ENCODE data around the gene OOEP.
"Not testable (repeated sequence)": the region's sequence is repeated elsewhere in the genome, so short reads cannot be mapped to it uniquely, and the experiment has no call there.

OOEP gene

GRCh38 chr6:73393278-73393677 lies 23.6 kb upstream of the OOEP start:
- Histone ChIP-seq H3K4me2 (ENCODE audit: low read length) (no peak overlapping the region), H3K4me1 (ENCODE audit: control insufficient read depth, low read length) (peaks cover 6% of the 10 kb centered on the region), H3K36me3 (ENCODE audit: control insufficient read depth, low read length) (no peaks in the 10 kb centered on the region), H3K9me2 (replicated peaks; ENCODE audit: control insufficient read depth, low read length) (no peaks in the 10 kb centered on the region), H3K9me3 (ENCODE audit: control insufficient read depth, insufficient read depth, low read length) (no peaks in the 10 kb centered on the region), H3K79me2 (ENCODE audit: control insufficient read depth, low read length) (no peaks in the 10 kb centered on the region), H3K27ac (ENCODE audit: low read depth, low read length) (no peak overlapping the region), H3K4me3 (ENCODE audit: low read length) (no peak overlapping the region), H3F3A (ENCODE audit: control insufficient read depth, insufficient read depth) (no peaks in the 10 kb centered on the region), H3K27me3 (ENCODE audit: control insufficient read depth, low read length) (peaks cover 13% of the 10 kb centered on the region), H4K20me1 (ENCODE audit: control insufficient read depth, insufficient read depth, low read depth, low read length) (no peaks in the 10 kb centered on the region)
- TF ChIP-seq, protein P1, sequence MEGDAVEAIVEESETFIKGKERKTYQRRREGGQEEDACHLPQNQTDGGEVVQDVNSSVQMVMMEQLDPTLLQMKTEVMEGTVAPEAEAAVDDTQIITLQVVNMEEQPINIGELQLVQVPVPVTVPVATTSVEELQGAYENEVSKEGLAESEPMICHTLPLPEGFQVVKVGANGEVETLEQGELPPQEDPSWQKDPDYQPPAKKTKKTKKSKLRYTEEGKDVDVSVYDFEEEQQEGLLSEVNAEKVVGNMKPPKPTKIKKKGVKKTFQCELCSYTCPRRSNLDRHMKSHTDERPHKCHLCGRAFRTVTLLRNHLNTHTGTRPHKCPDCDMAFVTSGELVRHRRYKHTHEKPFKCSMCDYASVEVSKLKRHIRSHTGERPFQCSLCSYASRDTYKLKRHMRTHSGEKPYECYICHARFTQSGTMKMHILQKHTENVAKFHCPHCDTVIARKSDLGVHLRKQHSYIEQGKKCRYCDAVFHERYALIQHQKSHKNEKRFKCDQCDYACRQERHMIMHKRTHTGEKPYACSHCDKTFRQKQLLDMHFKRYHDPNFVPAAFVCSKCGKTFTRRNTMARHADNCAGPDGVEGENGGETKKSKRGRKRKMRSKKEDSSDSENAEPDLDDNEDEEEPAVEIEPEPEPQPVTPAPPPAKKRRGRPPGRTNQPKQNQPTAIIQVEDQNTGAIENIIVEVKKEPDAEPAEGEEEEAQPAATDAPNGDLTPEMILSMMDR (IDR thresholded peaks at IDR 0.05; ENCODE audit: low read depth, low read length, poor library complexity, severe bottlenecking): no peak
- no peak for TF ChIP-seq EZH2phosphoT487 (IDR thresholded peaks at IDR 0.05; ENCODE audit: borderline replicate concordance, low read length)

DNA sequence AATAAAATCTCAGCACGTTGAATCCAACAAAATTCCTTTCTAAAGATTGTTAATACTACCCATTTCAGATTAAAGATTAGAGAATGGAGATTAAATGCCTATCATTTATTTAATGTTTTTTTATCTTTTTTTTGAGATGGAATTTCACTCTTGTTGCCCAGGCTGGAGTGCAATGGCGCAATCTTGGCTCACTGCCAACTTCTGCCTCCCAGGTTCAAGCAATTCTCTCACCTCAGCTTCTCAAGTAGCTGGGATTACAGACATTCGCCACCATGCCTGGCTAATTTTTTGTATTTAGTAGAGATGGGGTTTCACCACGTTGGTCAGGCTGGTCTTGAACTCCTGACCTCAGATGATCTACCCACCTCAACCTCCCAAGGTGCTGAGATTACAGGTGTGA lies 22.5 kb upstream of the OOEP start:
- not testable (repeated sequence) for H3F3A ChIP-seq (ENCODE audit: control insufficient read depth, insufficient read depth); H3K9me2 ChIP-seq (replicated peaks; ENCODE audit: control insufficient read depth, low read length); H3K4me2 ChIP-seq (ENCODE audit: low read length); H3K79me2 ChIP-seq (ENCODE audit: control insufficient read depth, low read length); H3K4me3 ChIP-seq (ENCODE audit: low read length); H3K9me3 ChIP-seq (ENCODE audit: control insufficient read depth, insufficient read depth, low read length); H4K20me1 ChIP-seq (ENCODE audit: control insufficient read depth, insufficient read depth, low read depth, low read length); H3K4me1 ChIP-seq (ENCODE audit: control insufficient read depth, low read length); H3K27ac ChIP-seq (ENCODE audit: low read depth, low read length); H3K36me3 ChIP-seq (ENCODE audit: control insufficient read depth, low read length)
- peaks cover 13% of the 10 kb centered on the region for H3K27me3 ChIP-seq (ENCODE audit: control insufficient read depth, low read length)

GRCh38 chr6:73391675-73392074 lies 22.0 kb upstream of the OOEP start:
- H3F3A ChIP-seq (ENCODE audit: control insufficient read depth, insufficient read depth): no peaks in the 10 kb centered on the region
- H3K4me1 ChIP-seq (ENCODE audit: control insufficient read depth, low read length): peaks cover 6% of the 10 kb centered on the region
- H3K36me3 ChIP-seq (ENCODE audit: control insufficient read depth, low read length): no peaks in the 10 kb centered on the region
- no peaks in the 10 kb centered on the region for H3K9me3 ChIP-seq (ENCODE audit: control insufficient read depth, insufficient read depth, low read length)
- H3K27me3 ChIP-seq (ENCODE audit: control insufficient read depth, low read length): peaks cover 13% of the 10 kb centered on the region
- H3K4me3 ChIP-seq (ENCODE audit: low read length): no peak overlapping the region
- no peaks in the 10 kb centered on the region for H4K20me1 ChIP-seq (ENCODE audit: control insufficient read depth, insufficient read depth, low read depth, low read length)
- no peak overlapping the region for H3K27ac ChIP-seq (ENCODE audit: low read depth, low read length)
- no peaks in the 10 kb centered on the region for H3K79me2 ChIP-seq (ENCODE audit: control insufficient read depth, low read length)
- no peaks in the 10 kb centered on the region for H3K9me2 ChIP-seq (replicated peaks; ENCODE audit: control insufficient read depth, low read length)
- H3K4me2 ChIP-seq (ENCODE audit: low read length): no peak overlapping the region
- no peak for TF ChIP-seq EZH2phosphoT487 (IDR thresholded peaks at IDR 0.05; ENCODE audit: borderline replicate concordance, low read length)
- TF ChIP-seq, protein P1 (IDR thresholded peaks at IDR 0.05; ENCODE audit: low read depth, low read length, poor library complexity, severe bottlenecking): no peak

DNA sequence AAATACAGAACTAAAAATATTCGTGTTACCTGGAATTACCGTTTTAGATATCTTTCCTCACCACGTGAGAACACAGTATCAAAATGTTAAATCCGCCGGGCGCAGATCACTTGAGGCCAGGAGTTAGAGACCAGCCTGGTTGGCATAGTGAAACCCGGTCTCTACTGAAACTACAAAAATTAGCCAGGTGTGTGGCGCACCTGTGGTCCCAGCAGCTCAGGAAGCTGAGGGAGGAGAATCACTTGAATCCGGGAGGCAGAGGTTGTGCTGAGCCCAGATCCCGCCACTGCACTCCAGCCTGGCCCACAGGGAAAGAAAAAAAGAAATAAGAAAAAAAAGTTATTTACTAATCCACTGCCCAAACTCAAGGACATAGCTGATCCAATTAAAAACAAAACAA lies 20.2 kb upstream of the OOEP start:
- no peaks in the 10 kb centered on the region for H3K9me2 ChIP-seq (replicated peaks; ENCODE audit: control insufficient read depth, low read length)
- no peaks in the 10 kb centered on the region for H3F3A ChIP-seq (ENCODE audit: control insufficient read depth, insufficient read depth)
- no peaks in the 10 kb centered on the region for H4K20me1 ChIP-seq (ENCODE audit: control insufficient read depth, insufficient read depth, low read depth, low read length)
- H3K9me3 ChIP-seq (ENCODE audit: control insufficient read depth, insufficient read depth, low read length): no peaks in the 10 kb centered on the region
- H3K4me1 ChIP-seq (ENCODE audit: control insufficient read depth, low read length): peaks cover 6% of the 10 kb centered on the region
- TF ChIP-seq, protein P1 (IDR thresholded peaks at IDR 0.05; ENCODE audit: low read depth, low read length, poor library complexity, severe bottlenecking): no peak
- no peak for TF ChIP-seq EZH2phosphoT487 (IDR thresholded peaks at IDR 0.05; ENCODE audit: borderline replicate concordance, low read length)
- no peak overlapping the region for H3K4me2 ChIP-seq (ENCODE audit: low read length)
- no peaks in the 10 kb centered on the region for H3K79me2 ChIP-seq (ENCODE audit: control insufficient read depth, low read length)
- H3K27me3 ChIP-seq (ENCODE audit: control insufficient read depth, low read length): peaks cover 13% of the 10 kb centered on the region
- H3K36me3 ChIP-seq (ENCODE audit: control insufficient read depth, low read length): no peaks in the 10 kb centered on the region
- H3K27ac ChIP-seq (ENCODE audit: low read depth, low read length): no peak overlapping the region
- H3K4me3 ChIP-seq (ENCODE audit: low read length): no peak overlapping the region
